Psoas muscle (tissue), 8 donors: Measurements from ENCODE around the gene GOLGA1. TPM values are rescaled to one million over a fixed set of nuclear protein-coding genes. Genes with fewer than 3 reads are reported as not detected.

Experiments used
- ATAC-seq, 4 donors: fragments of 200-7000 bp; cut with Tn5 transposase; one replicate each; pipeline ENCODE4 v1.9.1; 2020; ENCODE audit warnings: moderate library complexity in 3 of 4, mild to moderate bottlenecking in 2 of 4
- DNase-seq, 2 donors: peaks; one replicate each; pipeline ENCODE4 v3.0.0-alpha.2; 2020
- H3K27ac ChIP-seq: fragments of 200-600 bp; one replicate; pipeline ENCODE4 v1.8.0; 2022
- H3K27me3 ChIP-seq, 3 donors: fragments of 200-600 bp in 1 of 3; one replicate each; pipeline versions ENCODE4 v1.6.1 to v1.8.0; 2013 to 2022; ENCODE audit warnings: low read length in 2 of 3, mild to moderate bottlenecking in 2 of 3, moderate library complexity in 1 of 3; ENCODE audit not compliant: insufficient read depth in 3 of 3
- H3K36me3 ChIP-seq, 2 donors: fragments of 200-600 bp in 1 of 2; one replicate each; pipeline versions ENCODE4 v1.6.1 to v1.8.0; 2013 to 2022; ENCODE audit warnings: low read depth in 1 of 2, mild to moderate bottlenecking in 1 of 2, moderate library complexity in 1 of 2; ENCODE audit not compliant: insufficient read depth in 1 of 2
- H3K4me1 ChIP-seq: fragments of 200-600 bp; one replicate; pipeline ENCODE4 v1.8.0; 2022
- H3K4me3 ChIP-seq: fragments of 200-600 bp; one replicate; pipeline ENCODE4 v1.8.0; 2022; ENCODE audit warnings: mild to moderate bottlenecking
- H3K9me3 ChIP-seq: fragments of 200-600 bp; one replicate; pipeline ENCODE4 v1.8.0; 2022
- WGBS, 3 donors: extraction: QIAGEN DNeasy Blood & Tissue Kit; methylation state at CpG; one replicate each; pipeline versions ENCODE4 v1.1.6 to v1.1.7; 2013; 5-methylcytosine and 5-hydroxymethylcytosine counted together
- intact Hi-C, 2 donors: fragments of 100-400 bp; cut with DNase I; formaldehyde crosslinking; loops; one replicate each; pipeline versions ENCODE4 v1.11.0 to v1.14.2; 2022
- polyA plus RNA-seq, 3 donors: library from polyadenylated mRNA; stranded (reverse); fragments of 200-250 nt; gene quantifications; one replicate each; pipeline ENCODE4 v1.2.3, GENCODE V29; 2013
- total RNA-seq, 4 donors: library from RNA; stranded (reverse); fragmentation: NEBNext Ultra II Directional in 2 of 4; extraction: Animal tissue kit (Norgen Biotek cat#: 25700) in 2 of 4; gene quantifications; one replicate each; pipeline versions ENCODE4 v1.2.1 to v1.2.4, GENCODE V29; 2021 to 2023
- TF ChIP-seq, protein P1 (sequence below): fragments of 200-600 bp; IDR thresholded peaks from one replicate; pipeline ENCODE4 v1.8.0; 2022; ENCODE audit warnings: antibody characterized with exemption
- donor health status: healthy with polysubstance abuse.
- donor health status: DM: no; HTN: no; CAD: no; lungs with moderate emphysema.
- donor health status: Bipolar disorder and iron deficiency.
- donor health status: healthy.
- donor health status: DM: yes; HTN: yes; CAD: no.
- donor health status: DM: no; HTN: no; CAD: no.
- donor health status: DM: no; HTN: no; CAD: no.
- donor health status: DM: yes; HTN: yes; CAD: no.

Gene GOLGA1
- total and polyA plus RNA-seq, 7 donors, result 8.0 to 23.0 (median 15.2) TPM

DNA sequence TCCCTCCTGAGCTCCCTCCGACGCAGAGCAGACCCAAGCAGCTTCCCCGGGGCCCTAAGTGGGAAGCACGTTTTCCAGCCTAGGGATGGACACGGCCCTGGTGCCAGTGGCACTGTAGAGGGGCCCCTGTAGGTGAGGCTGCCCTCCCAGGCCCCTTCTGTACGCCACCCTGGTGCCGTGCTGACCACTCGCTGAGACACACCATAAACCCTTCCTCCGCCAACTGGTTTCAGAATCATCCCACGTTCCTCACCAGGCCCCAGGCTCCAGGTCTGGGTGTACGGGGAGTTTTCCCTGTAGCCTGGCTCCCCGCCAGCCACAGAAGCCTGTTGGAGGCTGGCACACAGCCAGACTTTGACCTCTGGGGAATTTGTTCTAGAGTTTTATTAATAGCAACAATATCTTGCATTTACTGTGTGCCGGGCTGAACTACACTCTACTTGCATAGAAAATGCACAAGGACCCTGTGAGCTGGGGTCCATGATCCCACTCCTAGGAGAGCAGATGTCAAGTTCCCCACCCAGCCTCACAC is 105.8 kb downstream of the GOLGA1 start:
- Histone ChIP-seq H3K36me3 (no peaks in the 10 kb centered on the region), H3K27me3 (no peaks in the 10 kb centered on the region), H3K4me3 (no peak overlapping the region), H3K4me1 (peaks cover 30% of the 10 kb centered on the region), H3K27ac (peak overlapping the region; percentile 9), H3K9me3 (no peaks in the 10 kb centered on the region)
- DNase-seq (peak; percentile 51 to 80), ATAC-seq (peak in 2 of 4 donors; percentile 17 to 23)
- TF ChIP-seq, protein P1, sequence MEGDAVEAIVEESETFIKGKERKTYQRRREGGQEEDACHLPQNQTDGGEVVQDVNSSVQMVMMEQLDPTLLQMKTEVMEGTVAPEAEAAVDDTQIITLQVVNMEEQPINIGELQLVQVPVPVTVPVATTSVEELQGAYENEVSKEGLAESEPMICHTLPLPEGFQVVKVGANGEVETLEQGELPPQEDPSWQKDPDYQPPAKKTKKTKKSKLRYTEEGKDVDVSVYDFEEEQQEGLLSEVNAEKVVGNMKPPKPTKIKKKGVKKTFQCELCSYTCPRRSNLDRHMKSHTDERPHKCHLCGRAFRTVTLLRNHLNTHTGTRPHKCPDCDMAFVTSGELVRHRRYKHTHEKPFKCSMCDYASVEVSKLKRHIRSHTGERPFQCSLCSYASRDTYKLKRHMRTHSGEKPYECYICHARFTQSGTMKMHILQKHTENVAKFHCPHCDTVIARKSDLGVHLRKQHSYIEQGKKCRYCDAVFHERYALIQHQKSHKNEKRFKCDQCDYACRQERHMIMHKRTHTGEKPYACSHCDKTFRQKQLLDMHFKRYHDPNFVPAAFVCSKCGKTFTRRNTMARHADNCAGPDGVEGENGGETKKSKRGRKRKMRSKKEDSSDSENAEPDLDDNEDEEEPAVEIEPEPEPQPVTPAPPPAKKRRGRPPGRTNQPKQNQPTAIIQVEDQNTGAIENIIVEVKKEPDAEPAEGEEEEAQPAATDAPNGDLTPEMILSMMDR, result no peak
- WGBS, 3 donors, result 40 to 46% (median 43%) methylated on average over 11 to 13 of the region's 13 CpGs
- intact Hi-C loops, result no loop called here

DNA sequence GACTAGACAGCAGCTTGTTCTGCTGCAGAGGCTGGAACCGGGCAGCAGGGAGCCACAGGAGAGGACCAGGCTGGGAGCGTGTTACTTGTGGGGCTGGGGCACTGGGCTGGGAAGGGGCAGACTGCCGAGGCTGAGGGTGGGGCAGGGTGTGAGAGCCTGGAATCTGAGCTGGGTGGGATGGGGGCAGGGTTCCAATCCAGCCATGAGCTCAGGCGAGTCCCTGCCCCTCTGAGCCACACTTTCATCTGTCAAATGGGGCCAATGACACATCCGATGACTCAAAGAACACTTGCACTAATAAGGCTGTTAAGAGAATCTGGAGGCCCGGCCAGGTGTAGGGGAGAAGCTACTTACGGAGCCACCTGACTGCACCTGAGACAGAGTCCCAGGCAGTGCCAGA is 106.3 kb downstream of the GOLGA1 start:
- DNase-seq, result no peak
- intact Hi-C loops, result no loop called here

DNA sequence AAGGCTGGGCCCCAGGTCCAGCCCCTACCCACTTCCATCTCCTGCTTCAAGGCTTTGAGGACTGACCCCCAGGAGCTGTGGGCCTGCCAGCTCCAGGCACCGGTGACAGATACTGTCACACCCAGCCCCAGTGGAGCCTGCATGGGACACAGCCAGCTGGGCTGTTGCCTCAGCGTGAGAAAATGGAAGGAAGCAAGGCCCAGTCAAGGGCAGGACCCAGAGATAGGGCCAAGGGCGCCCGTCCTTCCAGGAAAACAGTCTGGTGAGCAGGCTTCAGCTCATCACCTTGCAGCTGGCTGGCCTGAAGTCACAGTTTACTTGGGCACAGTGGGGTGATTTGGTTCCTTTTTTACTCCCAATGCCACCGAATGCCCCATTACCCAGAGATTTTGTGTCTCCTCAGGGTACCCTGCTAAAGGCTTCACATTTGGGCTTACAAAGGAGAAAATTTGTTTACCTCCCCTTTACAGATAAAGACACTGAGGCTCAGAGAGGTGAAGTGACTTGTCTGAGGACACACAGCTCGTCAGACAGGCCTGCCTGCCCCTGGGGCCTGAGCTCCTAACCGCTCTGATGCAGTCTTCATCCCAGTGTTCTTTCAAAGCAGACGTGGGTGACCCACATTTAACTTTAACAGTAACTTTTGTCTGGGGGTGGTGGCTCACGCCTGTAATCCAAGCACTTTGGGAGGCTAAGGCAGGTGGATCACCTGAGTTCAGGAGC is 109.1 kb downstream of the GOLGA1 start:
- no peak overlapping the region for H3K4me3 ChIP-seq
- intact Hi-C loops, result no loop called here
- ATAC-seq, result peak; percentile 79 to 91 (median 88)
- H3K27me3 ChIP-seq, result no peaks in the 10 kb centered on the region
- WGBS, 3 donors, result 39 to 46% (median 41%) methylated on average over 9 of the region's 9 CpGs
- H3K9me3 ChIP-seq, result no peaks in the 10 kb centered on the region
- TF ChIP-seq, protein P1, result no peak
- H3K27ac ChIP-seq, result peak overlapping the region; percentile 73
- DNase-seq, result peak; percentile 70 to 83
- no peaks in the 10 kb centered on the region for H3K36me3 ChIP-seq
- peaks cover 27% of the 10 kb centered on the region for H3K4me1 ChIP-seq

More for the DNA sequence above, 106.3 kb downstream of the GOLGA1 start:
- ATAC-seq, result peak in 3 of 4 donors; percentile 13 to 36 (median 23)
- TF ChIP-seq, protein P1, result no peak
- Histone ChIP-seq H3K36me3 (no peaks in the 10 kb centered on the region), H3K9me3 (no peaks in the 10 kb centered on the region), H3K4me1 (peaks cover 27% of the 10 kb centered on the region), H3K4me3 (no peak overlapping the region), H3K27me3 (no peaks in the 10 kb centered on the region), H3K27ac (peak overlapping the region; percentile 9)
- 70 to 82% (median 72%) methylated on average over 7 of the region's 7 CpGs for WGBS, 3 donors

DNA sequence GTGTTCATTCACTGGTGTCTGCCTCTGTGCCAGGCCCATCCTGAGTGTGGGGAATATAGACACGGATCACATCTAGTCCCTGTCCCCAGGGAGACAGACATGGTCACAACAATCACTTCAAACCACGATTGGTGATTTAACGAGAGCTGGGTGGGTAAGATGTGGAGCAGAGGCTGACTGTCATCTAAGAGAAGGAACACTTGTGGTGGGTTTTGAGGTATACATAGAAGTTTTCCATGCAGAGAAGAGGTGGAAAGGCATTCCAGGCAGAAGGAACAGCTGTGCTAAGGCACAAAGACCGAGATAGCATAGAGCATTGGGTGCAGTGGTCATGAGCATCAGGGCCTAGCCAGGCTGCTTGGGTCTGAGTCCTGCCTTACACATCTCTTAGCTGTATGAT is 110.3 kb downstream of the GOLGA1 start:
- Histone ChIP-seq H3K4me1 (peaks cover 26% of the 10 kb centered on the region), H3K4me3 (no peak overlapping the region), H3K36me3 (no peaks in the 10 kb centered on the region), H3K27me3 (no peaks in the 10 kb centered on the region), H3K9me3 (no peaks in the 10 kb centered on the region), H3K27ac (no peak overlapping the region)
- DNase-seq, result no peak
- TF ChIP-seq, protein P1, result no peak
- intact Hi-C loops, result no loop called here
- 72 to 73% (median 73%) methylated on average over 4 of the region's 4 CpGs for WGBS, 3 donors
- ATAC-seq, result no peak
